Fibroblast of lung (primary cell): ENCODE data around the gene C1QTNF7. TPM values are rescaled to one million over a fixed set of nuclear protein-coding genes. Genes with fewer than 3 reads are reported as not detected.

Source experiments
- DNase-seq, 2 donors: peaks; one replicate each; pipeline versions ENCODE4 v3.0.0 to v3.0.0-alpha.2; 2010; ENCODE audit warnings: low read depth in 2 of 2
- H2AFZ ChIP-seq: 2 replicates; pipeline ENCODE4 v1.5.1; 2012; ENCODE audit warnings: low read length, control low read depth, inconsistent platforms
- H3K27ac ChIP-seq: 2 replicates; pipeline ENCODE4 v1.5.1; 2011; ENCODE audit warnings: low read length, control low read depth; ENCODE audit not compliant: insufficient read depth
- H3K27me3 ChIP-seq: 2 replicates; pipeline ENCODE4 v1.5.1; 2011; ENCODE audit warnings: mild to moderate bottlenecking, low read length; ENCODE audit not compliant: control insufficient read depth, insufficient read depth
- H3K36me3 ChIP-seq: 2 replicates; pipeline ENCODE4 v1.5.1; 2011; ENCODE audit warnings: low read length; ENCODE audit not compliant: control insufficient read depth, insufficient read depth
- H3K4me1 ChIP-seq: 2 replicates; pipeline ENCODE4 v1.5.1; 2011; ENCODE audit warnings: low read length; ENCODE audit not compliant: control insufficient read depth, insufficient read depth; ENCODE audit errors: extremely low read depth
- H3K4me2 ChIP-seq: 2 replicates; pipeline ENCODE4 v1.5.1; 2011; ENCODE audit warnings: low read length, control low read depth; ENCODE audit not compliant: insufficient read depth; ENCODE audit errors: extremely low read depth
- H3K4me3 ChIP-seq, 4 experiments: fragments of 200-600 bp in 1 of 4; sonication (generic) in 1 of 4; replicated peaks in 1 of 4; 2 replicates each; pipeline ENCODE4 v1.5.1; 2011 to 2016; ENCODE audit warnings: low read length in 4 of 4, low read depth in 3 of 4, mild to moderate bottlenecking in 3 of 4, control low read depth in 2 of 4, inconsistent platforms in 1 of 4, mixed read lengths in 1 of 4; ENCODE audit not compliant: insufficient read depth in 1 of 4; ENCODE audit errors: control extremely low read depth in 1 of 4
- H3K79me2 ChIP-seq: 2 replicates; pipeline ENCODE4 v1.5.1; 2012; ENCODE audit warnings: mild to moderate bottlenecking, low read length, inconsistent platforms; ENCODE audit not compliant: control insufficient read depth, insufficient read depth
- H3K9ac ChIP-seq: 2 replicates; pipeline ENCODE4 v1.5.1; 2011; ENCODE audit warnings: mild to moderate bottlenecking, low read length, control low read depth; ENCODE audit not compliant: insufficient read depth
- H3K9me3 ChIP-seq: 2 replicates; pipeline ENCODE4 v1.5.1; 2012; ENCODE audit warnings: low read depth, low read length; ENCODE audit not compliant: control insufficient read depth, insufficient read depth
- H4K20me1 ChIP-seq: 2 replicates; pipeline ENCODE4 v1.5.1; 2011; ENCODE audit warnings: low read length; ENCODE audit not compliant: control insufficient read depth, insufficient read depth; ENCODE audit errors: extremely low read depth
- CTCF ChIP-seq, 2 donors: IDR thresholded peaks in 1 of 2; conservative IDR thresholded peaks in 1 of 2; 1 replicate in 1 of 2; 2 replicates in 1 of 2; pipeline ENCODE4 v1.5.1; 2011 to 2012; ENCODE audit warnings: low read length in 2 of 2, control low read depth in 1 of 2, inconsistent platforms in 1 of 2, low read depth in 1 of 2, mild to moderate bottlenecking in 1 of 2
- EZH2 ChIP-seq: IDR thresholded peaks from 2 replicates; pipeline ENCODE4 v1.5.1; 2012; ENCODE audit warnings: low read length, control low read depth, mild to moderate bottlenecking; ENCODE audit errors: missing control alignments
- polyA plus RNA-seq, 2 donors: library from polyadenylated mRNA; depleted of rRNA in 1 of 2; stranded (reverse) in 1 of 2; unstranded in 1 of 2; fragments of >200 nt; gene quantifications; 2 replicates each; pipeline ENCODE4 v1.2.1, GENCODE V29; 2011 to 2012; ENCODE audit warnings: missing spikeins in 1 of 2
- total RNA-seq: library from RNA; depleted of rRNA; stranded (reverse); fragments of >200 nt; gene quantifications from 2 replicates; pipeline ENCODE4 v1.2.1, GENCODE V29; 2014

C1QTNF7 gene
- total and polyA plus RNA-seq, 2 donors (not counting 1 experiment from before 2014, with no cell fraction given): 3.0 to 4.9 TPM

- Histone ChIP-seq H3K4me2 (no peak overlapping the region), H3K9ac (no peak overlapping the region), H3K79me2 (no peaks in the 10 kb centered on the region), H3K27me3 (no peaks in the 10 kb centered on the region), H3K4me3 (no peak overlapping the region), H3K4me1 (no peaks in the 10 kb centered on the region), H3K36me3 (no peaks in the 10 kb centered on the region), H3K9me3 (no peaks in the 10 kb centered on the region), H4K20me1 (no peaks in the 10 kb centered on the region), H3K27ac (no peak overlapping the region), H2AFZ (no peak overlapping the region)
- TF ChIP-seq EZH2 (no peak), CTCF (conservative IDR thresholded peaks at IDR 0.05 in 1 of 2, IDR thresholded peaks at IDR 0.05 in 1 of 2; ENCODE audit: low read depth in 1 of 2, low read length in 2 of 2) (no peak)
- DNase-seq: no peak
Observed at GRCh38 chr4:15423285-15423711, 4.5 kb upstream of the C1QTNF7 start.

GRCh38 chr4:15425520-15425919 lies 2.3 kb upstream of the C1QTNF7 start:
- Histone ChIP-seq H3K4me1 (no peaks in the 10 kb centered on the region), H3K79me2 (no peaks in the 10 kb centered on the region), H3K4me2 (no peak overlapping the region), H3K27ac (no peak overlapping the region), H3K9me3 (no peaks in the 10 kb centered on the region), H3K27me3 (no peaks in the 10 kb centered on the region), H2AFZ (no peak overlapping the region), H3K4me3 (no peak overlapping the region), H3K9ac (no peak overlapping the region), H3K36me3 (no peaks in the 10 kb centered on the region), H4K20me1 (no peaks in the 10 kb centered on the region)
- TF ChIP-seq CTCF (conservative IDR thresholded peaks at IDR 0.05 in 1 of 2, IDR thresholded peaks at IDR 0.05 in 1 of 2; ENCODE audit: low read depth in 1 of 2, low read length in 2 of 2): no peak
- no peak for TF ChIP-seq EZH2
- no peak for DNase-seq

GRCh38 chr4:15427161-15427560 lies 672 bp upstream of the C1QTNF7 start:
- H3K4me3 ChIP-seq: no peak overlapping the region
- no peaks in the 10 kb centered on the region for H3K36me3 ChIP-seq
- H3K4me1 ChIP-seq: no peaks in the 10 kb centered on the region
- no peak overlapping the region for H3K27ac ChIP-seq
- no peak overlapping the region for H3K9ac ChIP-seq
- no peak overlapping the region for H3K4me2 ChIP-seq
- H3K27me3 ChIP-seq: no peaks in the 10 kb centered on the region
- no peaks in the 10 kb centered on the region for H3K79me2 ChIP-seq
- H2AFZ ChIP-seq: no peak overlapping the region
- TF ChIP-seq CTCF (conservative IDR thresholded peaks at IDR 0.05 in 1 of 2, IDR thresholded peaks at IDR 0.05 in 1 of 2; ENCODE audit: low read depth in 1 of 2, low read length in 2 of 2) (no peak), EZH2 (no peak)
- H3K9me3 ChIP-seq: no peaks in the 10 kb centered on the region
- DNase-seq: peak; percentile 19 to 58
- H4K20me1 ChIP-seq: no peaks in the 10 kb centered on the region
